ENCODE results near the gene CENPX. TPM values are rescaled to one million over a fixed set of nuclear protein-coding genes. Genes with fewer than 3 reads are reported as not detected.
"Not testable (repeated sequence)": the region's sequence is repeated elsewhere in the genome, so short reads cannot be mapped to it uniquely, and the experiment has no call there.

CENPX gene
- total RNA-seq, 1 donor from 2014 or later: 69.3 TPM

DNA sequence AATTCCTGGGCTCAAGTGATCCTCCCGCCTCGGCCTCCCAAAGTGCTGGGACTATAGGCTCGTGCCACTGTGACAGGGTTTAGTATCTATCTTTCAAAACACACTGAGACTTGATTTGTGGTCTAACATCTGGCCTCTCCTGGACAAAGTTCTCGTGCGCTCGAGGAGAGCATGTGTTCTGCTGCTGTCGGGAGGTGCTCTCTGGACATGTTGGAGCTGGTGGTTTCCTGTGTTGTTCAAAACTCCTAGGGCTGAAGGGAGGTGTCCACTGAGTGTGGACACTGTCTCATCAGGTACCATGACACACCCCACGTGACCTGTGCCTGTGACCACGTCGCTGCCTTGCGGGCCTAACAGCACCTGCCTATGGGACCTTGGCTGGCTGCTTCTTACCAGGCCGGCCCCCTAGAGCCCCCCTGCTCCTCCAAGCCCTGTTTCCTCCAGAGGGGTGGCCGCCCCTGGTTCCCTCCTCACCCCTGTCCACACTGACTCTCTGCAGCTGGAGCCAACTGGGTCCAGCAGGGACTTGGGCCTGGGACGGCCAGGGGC, 23.3 kb upstream of the CENPX start:
- TF ChIP-seq CTCF (conservative IDR thresholded peaks at IDR 0.05): no peak
- H3K9me3 Mint-ChIP-seq: no peaks in the 10 kb centered on the region
- H3K4me3 Mint-ChIP-seq: no peak overlapping the region
- H3K27me3 Mint-ChIP-seq: no peaks in the 10 kb centered on the region
- H3K4me1 Mint-ChIP-seq (ENCODE audit: unreplicated experiment): peaks cover 4% of the 10 kb centered on the region
- H3K27ac Mint-ChIP-seq: no peak overlapping the region
- no peak for DNase-seq (ENCODE audit: extremely low spot score, unreplicated experiment)
- peaks cover 5% of the 10 kb centered on the region for H3K36me3 Mint-ChIP-seq

DNA sequence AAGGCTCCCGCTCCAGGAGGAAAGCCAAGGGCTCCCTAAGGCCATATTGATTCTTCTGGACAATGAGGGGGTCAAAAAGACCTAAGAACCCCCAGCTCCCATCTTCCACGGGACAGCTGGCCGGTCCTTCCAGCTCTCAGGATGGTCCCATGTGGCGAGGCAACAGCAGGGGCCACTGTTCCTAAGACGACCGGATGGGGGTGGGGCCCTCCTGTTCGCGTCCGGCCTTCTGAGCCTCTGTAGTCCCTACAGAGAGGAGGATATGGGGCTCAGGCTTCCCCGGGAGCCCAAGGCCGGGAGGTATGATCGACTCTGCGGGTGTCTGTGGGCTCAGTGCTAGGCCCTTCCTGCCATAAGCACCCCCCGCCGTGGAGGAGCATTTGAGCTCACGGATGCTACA, 20.8 kb upstream of the CENPX start:
- H3K4me3 Mint-ChIP-seq: no peak overlapping the region
- H3K9me3 Mint-ChIP-seq: no peaks in the 10 kb centered on the region
- TF ChIP-seq CTCF (conservative IDR thresholded peaks at IDR 0.05): no peak
- H3K27me3 Mint-ChIP-seq: no peaks in the 10 kb centered on the region
- no peak for DNase-seq (ENCODE audit: extremely low spot score, unreplicated experiment)
- no peak overlapping the region for H3K27ac Mint-ChIP-seq
- peaks cover 4% of the 10 kb centered on the region for H3K4me1 Mint-ChIP-seq (ENCODE audit: unreplicated experiment)
- peaks cover 5% of the 10 kb centered on the region for H3K36me3 Mint-ChIP-seq

GRCh38 chr17:82042649-82043048, 20.0 kb upstream of the CENPX start:
- Mint-ChIP-seq H3K36me3 (peaks cover 5% of the 10 kb centered on the region), H3K4me1 (ENCODE audit: unreplicated experiment) (peaks cover 9% of the 10 kb centered on the region), H3K27me3 (no peaks in the 10 kb centered on the region), H3K4me3 (no peak overlapping the region), H3K27ac (peak overlapping the region; percentile 35), H3K9me3 (no peaks in the 10 kb centered on the region)
- TF ChIP-seq CTCF (conservative IDR thresholded peaks at IDR 0.05): no peak
- DNase-seq (ENCODE audit: extremely low spot score, unreplicated experiment): no peak

GRCh38 chr17:82041144-82041814, 18.6 kb upstream of the CENPX start:
- H3K4me3 Mint-ChIP-seq: no peak overlapping the region
- peaks cover 10% of the 10 kb centered on the region for H3K4me1 Mint-ChIP-seq (ENCODE audit: unreplicated experiment)
- no peak for TF ChIP-seq CTCF (conservative IDR thresholded peaks at IDR 0.05)
- H3K27me3 Mint-ChIP-seq: no peaks in the 10 kb centered on the region
- DNase-seq (ENCODE audit: extremely low spot score, unreplicated experiment): no peak
- H3K36me3 Mint-ChIP-seq: no peaks in the 10 kb centered on the region
- no peak overlapping the region for H3K27ac Mint-ChIP-seq
- H3K9me3 Mint-ChIP-seq: no peaks in the 10 kb centered on the region

DNA sequence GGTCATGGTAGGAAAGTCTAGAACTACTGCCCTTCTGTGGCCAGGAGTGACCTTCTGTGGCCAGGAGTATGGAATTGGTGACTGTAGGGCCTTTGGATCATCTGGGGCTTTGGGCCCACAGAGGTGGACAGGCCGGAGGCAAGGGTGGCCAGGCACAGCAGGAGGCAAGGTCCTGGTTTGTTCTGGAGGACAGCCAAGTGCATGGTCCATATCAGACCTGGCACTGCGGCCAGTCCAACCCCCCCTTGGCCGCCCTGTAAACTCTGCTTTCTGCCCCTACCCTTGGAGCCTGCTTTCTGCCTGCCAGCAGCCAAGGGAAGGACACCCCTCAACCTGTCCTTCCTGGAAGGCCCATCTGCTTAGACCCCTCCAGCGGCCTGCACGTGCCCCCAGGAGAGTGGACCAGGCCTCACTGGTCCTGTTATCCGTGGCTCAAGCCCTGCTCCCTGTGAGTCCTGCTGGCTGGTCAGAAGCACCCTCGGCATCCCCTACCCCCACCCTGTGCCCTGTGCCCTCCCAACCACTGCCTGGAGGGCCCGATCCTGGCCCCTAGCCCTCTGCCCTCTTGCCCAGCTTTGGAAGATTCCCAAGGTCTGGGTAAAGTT, 17.1 kb upstream of the CENPX start:
- no peaks in the 10 kb centered on the region for H3K9me3 Mint-ChIP-seq
- no peaks in the 10 kb centered on the region for H3K27me3 Mint-ChIP-seq
- peaks cover 5% of the 10 kb centered on the region for H3K36me3 Mint-ChIP-seq
- DNase-seq (ENCODE audit: extremely low spot score, unreplicated experiment): no peak
- no peak for TF ChIP-seq CTCF (conservative IDR thresholded peaks at IDR 0.05)
- peaks cover 17% of the 10 kb centered on the region for H3K4me1 Mint-ChIP-seq (ENCODE audit: unreplicated experiment)
- no peak overlapping the region for H3K4me3 Mint-ChIP-seq
- H3K27ac Mint-ChIP-seq: no peak overlapping the region

GRCh38 chr17:82038796-82039409, 16.2 kb upstream of the CENPX start:
- not testable (repeated sequence) for H3K9me3 Mint-ChIP-seq; H3K27me3 Mint-ChIP-seq; H3K27ac Mint-ChIP-seq; DNase-seq (ENCODE audit: extremely low spot score, unreplicated experiment); H3K36me3 Mint-ChIP-seq
- Mint-ChIP-seq H3K4me1 (ENCODE audit: unreplicated experiment) (peaks cover 17% of the 10 kb centered on the region), H3K4me3 (peak overlapping the region; percentile 26)

All from type B pancreatic cell (in vitro differentiated cells).